ENCODE measurements around the gene MACROD1.

Gene MACROD1

DNA sequence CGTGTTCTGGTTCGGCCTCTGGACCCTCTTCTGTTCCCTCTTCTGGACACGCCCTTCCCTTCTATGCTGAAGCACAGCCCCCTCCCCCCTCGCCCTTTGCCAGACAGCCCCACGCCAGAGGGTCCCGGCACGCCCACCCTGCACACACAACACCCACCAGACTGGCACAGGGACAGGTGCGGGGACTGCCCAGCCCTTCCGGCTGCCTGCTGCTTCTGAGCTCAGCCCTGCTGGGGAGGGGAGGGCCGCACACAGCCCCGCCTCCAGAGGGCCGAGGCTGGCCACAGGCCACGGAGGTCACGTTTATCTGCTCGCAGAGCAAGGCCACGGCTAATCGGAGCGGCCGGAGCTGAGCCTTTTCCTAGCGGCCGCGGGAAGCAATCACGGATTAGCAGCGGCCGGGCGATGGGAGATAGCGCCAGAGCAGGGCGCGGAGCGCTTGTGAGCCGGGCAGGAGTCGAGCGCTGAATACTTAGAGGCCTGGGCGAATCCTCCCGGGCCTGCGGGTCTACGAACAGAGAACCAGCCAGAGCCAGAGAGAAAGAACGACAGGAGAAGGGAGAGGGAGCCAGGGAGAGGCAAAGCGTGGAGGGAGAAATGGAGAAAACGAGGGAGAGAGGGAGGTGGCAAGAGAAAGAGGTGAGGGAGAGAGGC is 158.2 kb downstream of the MACROD1 start:
- no peak for TF ChIP-seq RAD21 (IDR thresholded peaks at IDR 0.05; ENCODE audit: low read depth)
- 0 out of 2 replicates have a peak, but pooled peaks have one; percentile 30 for TF ChIP-seq USF1 (IDR thresholded peaks at IDR 0.05)
- TF ChIP-seq NFIC (IDR thresholded peaks at IDR 0.05): peak; percentile 58; the same call in 1 of the 2 replicates
- no peak for TF ChIP-seq FOXM1 (IDR thresholded peaks at IDR 0.05; ENCODE audit: borderline replicate concordance, low read depth)
- peak; percentile 55; the same call in 1 of the 2 replicates for TF ChIP-seq TCF12 (IDR thresholded peaks at IDR 0.05; ENCODE audit: low read depth)
- peak; percentile 95 for TF ChIP-seq ZBTB7A (IDR thresholded peaks at IDR 0.05; ENCODE audit: low read depth)
- TF ChIP-seq TEAD4 (IDR thresholded peaks at IDR 0.05): no peak
- TF ChIP-seq EP300 (IDR thresholded peaks at IDR 0.05; ENCODE audit: borderline replicate concordance): peak; percentile 23
- TF ChIP-seq MAX (IDR thresholded peaks at IDR 0.05): 0 out of 2 replicates have a peak, but pooled peaks have one; percentile 8
- no peak for TF ChIP-seq TAF1 (IDR thresholded peaks at IDR 0.05; ENCODE audit: low read depth)
- no peak for TF ChIP-seq YY1 (IDR thresholded peaks at IDR 0.05; ENCODE audit: low read depth)
- no peak for TF ChIP-seq REST (IDR thresholded peaks at IDR 0.05; ENCODE audit: low read depth)
- TF ChIP-seq EGR1 (IDR thresholded peaks at IDR 0.05): no peak

- peak; percentile 89 for TF ChIP-seq MAX (IDR thresholded peaks at IDR 0.05)
- TF ChIP-seq RAD21 (IDR thresholded peaks at IDR 0.05; ENCODE audit: low read depth): no peak
- TF ChIP-seq USF1 (IDR thresholded peaks at IDR 0.05): peak; percentile 61
- TF ChIP-seq YY1 (IDR thresholded peaks at IDR 0.05; ENCODE audit: low read depth): peak; percentile 40; the same call in 1 of the 2 replicates
- TF ChIP-seq CREB1 (IDR thresholded peaks at IDR 0.05; ENCODE audit: low read depth): no peak
- no peak for TF ChIP-seq TAF1 (IDR thresholded peaks at IDR 0.05; ENCODE audit: low read depth)
Observed at GRCh38 chr11:64007160-64007628, 158.7 kb downstream of the MACROD1 start.

DNA sequence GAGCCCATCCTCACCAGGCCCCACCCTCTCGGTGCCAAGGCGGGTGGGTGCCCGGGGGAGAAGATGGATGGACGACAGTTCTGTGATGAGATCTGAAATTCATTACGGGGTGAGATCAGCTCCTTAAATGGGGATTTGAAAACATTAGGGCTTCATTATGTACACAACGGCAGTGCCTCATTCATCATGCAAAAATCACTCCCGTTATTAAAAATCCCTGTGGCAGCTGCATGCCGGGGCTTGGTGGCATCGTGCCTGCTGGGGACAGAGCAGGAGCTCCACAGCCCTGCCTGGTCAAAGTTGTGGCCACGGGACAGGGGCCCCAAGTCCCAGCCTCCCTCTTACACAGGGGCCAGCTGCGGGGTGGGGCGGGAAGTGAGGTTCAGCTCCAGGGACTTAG is 159.5 kb downstream of the MACROD1 start:
- TF ChIP-seq CEBPB (IDR thresholded peaks at IDR 0.05): no peak
- TF ChIP-seq TCF12 (IDR thresholded peaks at IDR 0.05; ENCODE audit: low read depth): no peak
- TF ChIP-seq RAD21 (IDR thresholded peaks at IDR 0.05; ENCODE audit: low read depth): no peak
- TF ChIP-seq TEAD4 (IDR thresholded peaks at IDR 0.05): no peak
- TF ChIP-seq YY1 (IDR thresholded peaks at IDR 0.05; ENCODE audit: low read depth): no peak
- TF ChIP-seq NFIC (IDR thresholded peaks at IDR 0.05): no peak
- no peak for TF ChIP-seq EP300 (IDR thresholded peaks at IDR 0.05; ENCODE audit: borderline replicate concordance)
- TF ChIP-seq CREB1 (IDR thresholded peaks at IDR 0.05; ENCODE audit: low read depth): no peak
- TF ChIP-seq FOXM1 (IDR thresholded peaks at IDR 0.05; ENCODE audit: borderline replicate concordance, low read depth): no peak
- no peak for TF ChIP-seq REST (IDR thresholded peaks at IDR 0.05; ENCODE audit: low read depth)
- TF ChIP-seq ZBTB7A (IDR thresholded peaks at IDR 0.05; ENCODE audit: low read depth): no peak

DNA sequence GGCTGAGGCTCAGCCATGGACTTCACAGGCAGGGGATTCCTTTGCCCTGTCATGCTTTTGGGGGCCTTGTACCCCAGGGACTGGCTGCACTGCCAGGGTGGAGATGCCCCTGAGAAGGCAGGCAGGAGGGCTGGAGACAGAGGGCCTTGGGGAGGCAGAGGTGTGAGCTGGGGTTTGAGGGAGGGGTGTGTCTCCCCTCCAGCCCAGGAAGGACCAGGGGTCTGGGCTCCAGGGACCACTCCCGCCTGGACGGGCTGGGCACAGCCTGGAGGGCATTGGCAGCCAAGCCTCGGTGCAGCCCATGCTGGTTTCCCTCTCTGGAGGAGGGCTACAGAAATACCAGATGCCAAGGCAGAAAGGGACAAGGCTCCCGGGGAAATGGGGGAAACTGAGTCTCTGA is 160.2 kb downstream of the MACROD1 start:
- TF ChIP-seq TCF12 (IDR thresholded peaks at IDR 0.05; ENCODE audit: low read depth) (no peak), NFIC (IDR thresholded peaks at IDR 0.05) (no peak), CEBPB (IDR thresholded peaks at IDR 0.05) (no peak), EP300 (IDR thresholded peaks at IDR 0.05; ENCODE audit: borderline replicate concordance) (no peak), EGR1 (IDR thresholded peaks at IDR 0.05) (no peak), FOXM1 (IDR thresholded peaks at IDR 0.05; ENCODE audit: borderline replicate concordance, low read depth) (no peak), TEAD4 (IDR thresholded peaks at IDR 0.05) (no peak), RAD21 (IDR thresholded peaks at IDR 0.05; ENCODE audit: low read depth) (no peak)

DNA sequence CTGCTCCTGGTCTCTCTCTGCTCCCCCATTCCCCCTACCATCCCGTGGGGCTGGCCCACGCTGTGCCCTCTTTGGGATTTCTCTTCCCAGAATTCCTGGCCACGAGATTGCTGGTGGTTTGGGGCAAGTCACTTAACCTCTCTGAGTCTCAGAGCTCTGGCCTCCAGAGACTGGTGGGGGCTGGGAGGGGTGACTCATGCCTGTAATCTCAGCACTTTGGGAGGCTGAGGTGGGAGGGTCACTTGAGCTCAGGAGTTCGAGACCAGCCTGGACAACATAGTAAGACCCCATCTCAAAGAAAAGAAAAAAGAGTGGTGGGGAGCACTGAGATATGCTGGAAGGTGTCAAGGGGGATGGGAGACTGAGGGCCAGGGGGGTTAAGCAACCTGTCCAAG is 161.3 kb downstream of the MACROD1 start:
- TF ChIP-seq EP300 (IDR thresholded peaks at IDR 0.05; ENCODE audit: borderline replicate concordance) (no peak), FOXM1 (IDR thresholded peaks at IDR 0.05; ENCODE audit: borderline replicate concordance, low read depth) (no peak), TCF12 (IDR thresholded peaks at IDR 0.05; ENCODE audit: low read depth) (no peak), REST (IDR thresholded peaks at IDR 0.05; ENCODE audit: low read depth) (no peak), EGR1 (IDR thresholded peaks at IDR 0.05) (no peak), RAD21 (IDR thresholded peaks at IDR 0.05; ENCODE audit: low read depth) (no peak), CREB1 (IDR thresholded peaks at IDR 0.05; ENCODE audit: low read depth) (no peak), USF1 (IDR thresholded peaks at IDR 0.05) (no peak), TAF1 (IDR thresholded peaks at IDR 0.05; ENCODE audit: low read depth) (no peak), ZBTB7A (IDR thresholded peaks at IDR 0.05; ENCODE audit: low read depth) (no peak), TEAD4 (IDR thresholded peaks at IDR 0.05) (no peak), MAX (IDR thresholded peaks at IDR 0.05) (no peak), YY1 (IDR thresholded peaks at IDR 0.05; ENCODE audit: low read depth) (no peak), NFIC (IDR thresholded peaks at IDR 0.05) (no peak), CEBPB (IDR thresholded peaks at IDR 0.05) (no peak)

Measured in Ishikawa (cell line).